ENCODE measurements around the gene TMEM183A.

The TMEM183A gene

GRCh38 chr1:203034422-203035110, 27.4 kb downstream of the TMEM183A start:
- H3K27me3 ChIP-seq (ENCODE audit: control insufficient read depth, insufficient read depth, low read length): no peaks in the 10 kb centered on the region
- no peaks in the 10 kb centered on the region for H3K36me3 ChIP-seq (ENCODE audit: control insufficient read depth, insufficient read depth, low read length)
- no peaks in the 10 kb centered on the region for H3K79me2 ChIP-seq
- H3K4me1 ChIP-seq: peaks cover 4% of the 10 kb centered on the region
- no peak overlapping the region for H3K27ac ChIP-seq
- no peak for TF ChIP-seq CTCF (IDR thresholded peaks at IDR 0.05)
- no peak overlapping the region for H3K4me3 ChIP-seq (ENCODE audit: low read depth, low read length)
- no peaks in the 10 kb centered on the region for H3K9me3 ChIP-seq (ENCODE audit: control insufficient read depth, low read length)
- H2AFZ ChIP-seq: no peak overlapping the region
- H3K4me2 ChIP-seq (ENCODE audit: low read length): no peak overlapping the region
- H3K9ac ChIP-seq: no peak overlapping the region

GRCh38 chr1:203035111-203036000, 28.2 kb downstream of the TMEM183A start:
- no peak overlapping the region for H3K9ac ChIP-seq
- H3K27ac ChIP-seq: no peak overlapping the region
- no peak for TF ChIP-seq CTCF (IDR thresholded peaks at IDR 0.05)
- H3K9me3 ChIP-seq (ENCODE audit: control insufficient read depth, low read length): no peaks in the 10 kb centered on the region
- no peak overlapping the region for H3K4me3 ChIP-seq (ENCODE audit: low read depth, low read length)
- H3K4me1 ChIP-seq: peaks cover 4% of the 10 kb centered on the region
- no peaks in the 10 kb centered on the region for H3K36me3 ChIP-seq (ENCODE audit: control insufficient read depth, insufficient read depth, low read length)
- H3K4me2 ChIP-seq (ENCODE audit: low read length): no peak overlapping the region
- H2AFZ ChIP-seq: no peak overlapping the region
- H3K27me3 ChIP-seq (ENCODE audit: control insufficient read depth, insufficient read depth, low read length): no peaks in the 10 kb centered on the region
- H3K79me2 ChIP-seq: no peaks in the 10 kb centered on the region

- Histone ChIP-seq H3K4me1 (peaks cover 4% of the 10 kb centered on the region), H2AFZ (no peak overlapping the region), H3K27ac (no peak overlapping the region), H3K27me3 (ENCODE audit: control insufficient read depth, insufficient read depth, low read length) (no peaks in the 10 kb centered on the region), H3K36me3 (ENCODE audit: control insufficient read depth, insufficient read depth, low read length) (no peaks in the 10 kb centered on the region), H3K4me3 (ENCODE audit: low read depth, low read length) (no peak overlapping the region), H3K4me2 (ENCODE audit: low read length) (no peak overlapping the region), H3K9ac (no peak overlapping the region), H3K9me3 (ENCODE audit: control insufficient read depth, low read length) (no peaks in the 10 kb centered on the region), H3K79me2 (no peaks in the 10 kb centered on the region)
- no peak for TF ChIP-seq CTCF (IDR thresholded peaks at IDR 0.05)
Measured at GRCh38 chr1:203036135-203036534, 29.0 kb downstream of the TMEM183A start.

GRCh38 chr1:203036537-203036936, 29.4 kb downstream of the TMEM183A start:
- Histone ChIP-seq H3K27me3 (ENCODE audit: control insufficient read depth, insufficient read depth, low read length) (no peaks in the 10 kb centered on the region), H3K4me3 (ENCODE audit: low read depth, low read length) (no peak overlapping the region), H3K79me2 (no peaks in the 10 kb centered on the region), H3K4me2 (ENCODE audit: low read length) (no peak overlapping the region), H3K36me3 (ENCODE audit: control insufficient read depth, insufficient read depth, low read length) (no peaks in the 10 kb centered on the region), H3K27ac (no peak overlapping the region), H3K9me3 (ENCODE audit: control insufficient read depth, low read length) (no peaks in the 10 kb centered on the region), H2AFZ (no peak overlapping the region), H3K9ac (no peak overlapping the region), H3K4me1 (peaks cover 4% of the 10 kb centered on the region)
- no peak for TF ChIP-seq CTCF (IDR thresholded peaks at IDR 0.05)

All from parathyroid adenoma (tissue), 2 donors.